ENCODE data around the gene CAPZA1. TPM values are rescaled to one million over a fixed set of nuclear protein-coding genes. Genes with fewer than 3 reads are reported as not detected.
A peak's percentile ranks its signal among the peaks of the same experiment; 100 is the strongest.

Gene CAPZA1
- total and polyA plus RNA-seq, 2 donors (not counting 3 experiments of a cell fraction or from before 2014, with no cell fraction given): 77.1 to 183 TPM

GRCh38 chr1:112698366-112699310 lies 79.0 kb downstream of the CAPZA1 start:
- no peaks in the 10 kb centered on the region for H3K9me3 ChIP-seq (replicated peaks; ENCODE audit: control insufficient read depth, insufficient read depth, low read length)
- H4K20me1 ChIP-seq (replicated peaks; ENCODE audit: control insufficient read depth, extremely low read depth, insufficient read depth, low read length): no peaks in the 10 kb centered on the region
- ChIA-PET CTCF (interaction anchor here (1.1 to 6.7 kb wide), 2 partner anchors 25 to 329 kb away, joined by 3 to 57 read pairs; partner anchors contain the start of gene MOV10), POLR2A (interaction anchor here (0.8 kb wide), 1 partner anchor 258 kb away, joined by 3 read pairs; the partner anchor contains the start of gene SLC16A1)
- no peaks in the 10 kb centered on the region for H3K27me3 ChIP-seq (ENCODE audit: control insufficient read depth in 2 of 2, insufficient read depth in 2 of 2, low read length in 2 of 2)
- TF ChIP-seq MYC (IDR thresholded peaks at IDR 0.05; ENCODE audit: low read depth, low read length) (no peak), EZH2 (IDR thresholded peaks at IDR 0.05; ENCODE audit: borderline replicate concordance, low read depth, low read length, severe bottlenecking) (no peak), CTCF (IDR thresholded peaks at IDR 0.05; ENCODE audit: extremely low read depth in 1 of 2, insufficient read depth in 1 of 2, low read depth in 1 of 2, low read length in 2 of 2) (no peak), POLR2A (IDR thresholded peaks at IDR 0.05; ENCODE audit: low read depth, low read length) (peak; percentile 52), GATA2 (IDR thresholded peaks at IDR 0.05; ENCODE audit: insufficient read depth, insufficient read length, low read depth, low read length) (peak; percentile 28), JUN (IDR thresholded peaks at IDR 0.05; ENCODE audit: borderline replicate concordance, insufficient read depth, insufficient read length, low read depth) (no peak), FOS (IDR thresholded peaks at IDR 0.05; ENCODE audit: borderline replicate concordance, insufficient read depth, low read length) (no peak), POLR2AphosphoS5 (IDR thresholded peaks at IDR 0.05; ENCODE audit: insufficient read depth, low read depth, low read length) (no peak)
- TF ChIP-seq, protein P1, sequence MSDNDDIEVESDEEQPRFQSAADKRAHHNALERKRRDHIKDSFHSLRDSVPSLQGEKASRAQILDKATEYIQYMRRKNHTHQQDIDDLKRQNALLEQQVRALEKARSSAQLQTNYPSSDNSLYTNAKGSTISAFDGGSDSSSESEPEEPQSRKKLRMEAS (IDR thresholded peaks at IDR 0.05; ENCODE audit: insufficient read depth, insufficient read length): no peak
- dilution Hi-C loops (cut with MboI; ENCODE audit: extremely low pct_ligation_motif_present, low sequenced_read_pairs) (no loop called here), intact Hi-C loops (cut with micrococcal nuclease) (no loop called here)
- H3K4me2 ChIP-seq (ENCODE audit: insufficient read depth, low read length): no peak overlapping the region
- no TSS peak for BruUV-seq (replicated peaks)
- H2AFZ ChIP-seq (ENCODE audit: low read depth, low read length): no peak overlapping the region
- peaks cover 20 to 47% of the 10 kb centered on the region in 2 experiments for H3K36me3 ChIP-seq (ENCODE audit: control insufficient read depth in 2 of 2, extremely low read depth in 1 of 2, insufficient read depth in 2 of 2, low read length in 2 of 2)
- no peak overlapping the region for H3K4me3 ChIP-seq (replicated peaks in 1 of 3; ENCODE audit: insufficient read depth in 1 of 3, low read depth in 1 of 3, low read length in 3 of 3)
- H3K9me1 ChIP-seq (replicated peaks; ENCODE audit: control insufficient read depth, extremely low read depth, insufficient read depth, low read length): no peaks in the 10 kb centered on the region
- no peak for FAIRE-seq
- H3K79me2 ChIP-seq (ENCODE audit: control insufficient read depth, insufficient read depth, low read length): peaks cover 15% of the 10 kb centered on the region
- H3K27ac ChIP-seq (ENCODE audit: insufficient read depth, low read depth, low read length): no peak overlapping the region
- H3K4me1 ChIP-seq (ENCODE audit: control insufficient read depth, extremely low read depth, insufficient read depth, low read length): peaks cover 50% of the 10 kb centered on the region
- peak; percentile 23 for DNase-seq (ENCODE audit: low read depth, low spot score)
- H3K9ac ChIP-seq (replicated peaks; ENCODE audit: extremely low read depth, insufficient read depth, low read length): no peak overlapping the region

Measured in endothelial cell of umbilical vein (primary cell).